GM11168 (cell line): ENCODE results near the gene ZBTB40.

Experiments
- in situ Hi-C: fragments of 300-500 bp; cut with MboI; formaldehyde crosslinking; loops from one replicate; pipeline ENCODE4 v1.12.0; 2022; ENCODE audit warnings: low sequenced_read_pairs; ENCODE audit not compliant: unreplicated experiment

ZBTB40 gene

DNA sequence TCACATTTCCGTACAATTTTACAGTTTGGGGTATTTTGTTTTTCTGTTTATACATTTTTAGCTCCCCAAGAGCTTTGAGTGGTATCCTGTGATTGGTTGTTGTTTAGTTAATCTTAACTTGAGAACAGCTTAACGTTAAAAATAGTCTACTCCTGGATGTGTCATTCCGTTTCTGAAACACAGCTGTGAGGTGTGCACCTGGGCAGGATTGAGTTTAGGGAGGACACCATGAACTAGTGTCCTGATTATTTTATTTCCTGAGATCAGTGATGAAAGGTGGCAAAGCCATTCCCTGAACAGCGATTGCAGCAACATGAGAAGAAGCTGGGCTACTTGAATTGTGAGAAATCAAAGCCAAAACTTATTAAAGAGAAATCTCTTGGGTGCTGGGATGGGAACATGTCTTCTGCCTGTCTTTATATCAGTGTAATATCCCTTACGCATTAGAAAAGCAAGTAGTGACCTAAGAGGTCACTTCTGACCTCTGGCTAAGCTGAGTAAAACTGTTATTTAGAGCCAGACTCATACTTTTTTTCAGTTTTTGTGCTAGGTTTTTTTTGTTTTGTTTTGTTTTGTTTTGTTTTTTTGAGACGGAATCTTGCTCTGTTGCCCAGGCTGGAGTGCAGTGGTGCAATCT is 43.4 kb downstream of the ZBTB40 start:
- in situ Hi-C loops, result loop anchor here (5.0 kb wide), 1 partner anchor 92 kb away; no protein-coding TSS in a partner anchor

DNA sequence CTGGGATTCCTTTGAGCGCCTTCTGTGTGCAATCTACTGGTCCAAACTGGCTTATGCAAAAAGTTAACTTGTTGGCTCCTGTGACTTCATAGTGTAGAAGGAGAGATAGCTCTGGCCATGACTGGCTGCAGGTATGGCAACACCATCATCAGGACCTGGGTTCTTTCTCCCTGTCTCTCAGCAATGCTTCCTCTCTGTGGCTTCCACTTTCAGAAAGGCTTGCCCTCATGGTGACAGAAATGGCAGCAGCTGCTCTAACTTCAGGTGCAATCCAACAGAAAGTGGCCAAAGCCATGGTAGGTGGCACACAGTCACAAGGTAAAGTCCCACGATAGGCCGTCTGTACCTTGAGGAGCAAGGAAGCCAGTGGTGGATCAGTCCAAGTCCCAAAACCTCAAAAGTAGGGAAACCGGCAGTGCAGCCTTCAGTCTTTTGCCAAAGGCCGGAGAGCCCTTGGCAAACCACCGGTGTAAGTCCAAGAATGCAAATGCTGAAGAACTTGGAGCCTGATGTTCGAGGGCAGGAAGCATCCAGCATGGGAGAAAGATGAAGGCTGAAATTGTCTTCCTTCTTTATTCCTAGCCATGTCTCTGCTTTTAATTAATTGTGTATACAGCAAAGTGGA is 45.0 kb downstream of the ZBTB40 start:
- in situ Hi-C loops, result loop anchor here (5.0 kb wide), 1 partner anchor 91 kb away; no protein-coding TSS in a partner anchor

DNA sequence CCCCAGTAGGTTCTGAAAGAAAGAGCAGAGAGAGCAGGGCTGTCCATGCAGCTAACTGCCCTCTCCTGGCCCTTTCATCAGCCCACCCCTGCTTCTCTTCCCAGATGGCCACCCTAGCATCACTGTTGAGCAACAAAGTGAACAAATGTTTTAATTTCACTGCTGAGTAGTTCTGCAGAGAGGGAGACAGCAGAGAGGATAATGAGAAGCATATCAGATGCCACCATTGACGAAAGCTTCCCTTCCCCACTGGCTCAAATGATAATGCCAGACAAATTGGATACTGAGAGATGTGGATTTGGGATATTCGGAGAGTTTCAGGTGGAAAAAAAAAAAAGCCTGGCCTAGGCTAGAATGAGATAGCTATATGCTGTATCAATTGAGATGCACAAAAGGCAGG is 46.8 kb downstream of the ZBTB40 start:
- in situ Hi-C loops, result loop anchor here (5.0 kb wide), 1 partner anchor 89 kb away; no protein-coding TSS in a partner anchor

DNA sequence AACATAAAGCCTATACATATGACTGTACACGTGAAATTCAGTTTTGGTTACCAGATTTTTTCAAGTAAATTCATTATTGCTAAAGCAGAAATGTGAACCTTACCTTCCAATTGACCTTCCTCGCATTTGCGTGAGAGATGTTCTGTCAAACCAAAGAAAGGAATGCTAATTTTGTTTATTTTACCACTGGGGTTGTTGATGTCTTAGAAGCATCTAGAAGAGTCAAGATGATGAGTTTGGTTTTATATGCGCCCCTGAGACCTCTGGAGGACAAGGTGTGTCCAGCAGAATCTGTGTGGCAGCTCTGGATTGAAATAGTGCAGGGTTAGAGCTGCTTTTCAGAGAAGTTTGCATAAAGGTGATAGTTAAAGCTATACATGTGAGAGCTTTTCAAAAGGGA is 48.4 kb downstream of the ZBTB40 start:
- in situ Hi-C loops, result no loop called here

DNA sequence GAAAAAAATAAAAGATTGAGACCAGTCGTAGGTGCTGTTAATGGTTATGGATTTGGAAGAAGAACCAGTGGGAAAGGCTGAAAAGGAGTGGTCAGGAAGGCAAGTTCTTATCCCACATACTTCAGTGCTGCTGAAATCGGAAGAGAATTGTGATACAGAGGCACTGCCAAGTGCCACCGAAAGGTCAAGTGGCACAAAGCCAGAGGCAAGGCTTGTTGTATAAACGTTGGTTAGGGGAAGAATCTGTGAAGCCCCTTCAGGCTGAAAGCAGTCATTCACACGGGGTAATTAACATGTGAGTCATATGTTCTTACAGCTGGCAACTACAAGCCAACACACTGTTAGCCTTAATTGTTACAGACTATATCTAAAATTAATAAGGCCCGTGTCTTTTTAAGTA is 48.8 kb downstream of the ZBTB40 start:
- in situ Hi-C loops, result no loop called here

DNA sequence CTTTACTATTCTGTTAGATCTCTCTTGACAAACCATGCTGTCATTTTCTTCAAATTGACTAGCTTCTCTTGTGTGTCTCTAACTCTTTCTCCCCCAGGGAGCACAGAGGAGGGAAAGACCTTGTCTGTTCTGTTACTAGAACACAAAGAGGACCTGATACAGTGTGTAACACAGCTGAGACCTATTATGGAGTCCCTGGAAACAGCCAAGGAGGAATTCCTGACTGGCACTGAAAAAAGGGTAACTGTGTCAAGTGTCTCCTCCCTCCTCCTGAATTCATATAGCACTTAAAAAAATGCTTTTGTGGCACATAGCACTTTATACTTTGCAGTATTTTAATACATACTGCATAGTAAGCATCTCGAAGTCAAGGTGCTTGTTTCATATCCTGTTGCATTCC is 50.6 kb downstream of the ZBTB40 start:
- in situ Hi-C loops, result no loop called here

DNA sequence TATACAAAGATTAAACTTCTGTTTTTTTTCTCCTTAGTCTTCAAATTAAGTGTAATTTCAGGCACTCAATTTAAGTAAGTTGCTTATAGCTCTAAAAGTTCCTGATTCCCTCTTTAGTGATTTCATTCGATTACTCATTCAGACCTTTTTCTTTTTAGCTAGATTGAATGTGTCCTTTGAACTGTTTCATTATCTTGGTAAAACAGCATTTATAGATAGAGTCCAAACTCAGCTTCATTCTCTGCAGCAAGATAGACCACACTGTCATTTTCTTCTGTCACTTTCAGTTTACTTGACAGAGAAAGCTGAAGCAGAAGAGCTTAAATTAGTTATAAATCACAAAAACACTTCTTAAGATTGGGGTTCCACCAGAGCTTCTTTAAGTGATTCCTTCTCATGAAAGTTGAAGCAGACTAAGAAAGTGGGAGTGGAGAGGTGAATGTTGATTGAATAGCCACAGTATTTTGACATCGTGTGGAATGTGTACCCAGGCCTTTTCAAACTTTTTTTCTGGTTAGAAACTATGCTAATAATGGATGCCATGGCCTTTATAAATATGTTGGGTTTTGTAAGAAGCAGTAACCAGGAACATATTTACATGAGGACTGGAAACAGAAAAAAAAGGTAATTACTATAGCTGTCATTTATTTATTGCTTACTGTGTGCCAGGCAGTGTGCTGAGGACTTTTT is 52.2 kb downstream of the ZBTB40 start:
- in situ Hi-C loops, result no loop called here

DNA sequence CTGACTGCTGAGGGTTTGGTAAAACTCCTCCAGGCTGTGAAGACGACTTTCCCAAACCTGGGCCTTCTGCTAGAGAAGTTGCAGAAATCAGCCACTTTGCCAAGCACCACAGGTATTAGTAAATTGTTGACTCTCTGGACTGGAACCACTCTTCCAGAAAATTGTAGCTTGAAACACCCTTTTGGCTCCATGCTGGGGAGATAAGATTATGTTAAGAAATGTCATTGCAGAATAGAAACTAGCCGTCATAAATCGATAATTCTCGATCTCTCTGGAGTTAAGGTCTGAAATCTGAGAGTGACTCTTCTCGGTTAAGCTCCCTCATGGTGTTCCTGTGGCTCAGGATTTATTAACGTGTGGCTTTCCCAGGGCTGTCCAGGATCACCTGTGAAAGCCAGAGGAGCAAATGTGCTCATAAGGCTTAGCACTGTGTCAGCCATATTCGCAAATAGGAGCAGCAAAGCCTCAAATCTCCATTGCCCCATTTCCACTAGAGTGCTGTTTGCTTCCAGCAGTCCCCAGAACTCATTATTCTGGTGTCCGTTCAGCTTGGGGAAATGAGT is 54.6 kb downstream of the ZBTB40 start:
- in situ Hi-C loops, result no loop called here

DNA sequence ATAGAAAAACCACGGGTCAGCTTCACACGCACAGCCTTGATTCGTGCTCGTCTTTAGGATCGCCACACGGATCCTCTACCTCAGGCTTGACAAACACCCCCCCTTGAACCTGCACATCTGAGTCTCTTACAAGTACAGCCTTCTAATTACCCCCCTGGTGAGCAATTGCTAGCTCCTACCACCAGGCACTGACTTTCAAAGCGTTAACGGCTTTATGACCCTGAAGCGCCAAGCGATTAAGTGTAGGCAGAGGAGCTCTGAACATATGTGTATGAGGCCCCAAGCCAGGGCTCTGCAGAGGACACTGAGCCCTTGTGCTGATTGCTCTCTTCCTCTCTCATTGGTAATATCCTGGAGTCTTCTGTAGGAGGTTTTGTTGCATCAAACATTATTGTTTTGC is 55.9 kb downstream of the ZBTB40 start:
- in situ Hi-C loops, result no loop called here

DNA sequence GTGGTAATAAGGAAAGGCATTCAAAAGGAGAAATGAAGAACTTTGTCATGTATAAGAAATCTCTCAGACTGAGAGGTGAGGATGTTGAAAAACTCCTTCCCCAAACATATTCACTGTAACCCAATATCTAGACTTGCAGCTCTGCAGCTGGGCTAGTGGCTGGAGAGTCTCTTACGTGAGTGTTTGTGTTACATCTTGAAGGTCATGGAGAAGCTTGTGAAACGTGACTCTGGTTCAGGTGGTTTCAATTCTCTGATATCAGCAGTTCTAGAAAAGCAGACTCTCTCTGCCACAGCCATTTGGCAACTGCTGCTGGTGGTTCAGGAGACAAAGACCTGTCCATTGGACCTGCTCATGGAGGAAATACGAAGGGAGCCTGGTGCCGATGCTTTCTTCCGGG is 56.7 kb downstream of the ZBTB40 start:
- in situ Hi-C loops, result no loop called here

DNA sequence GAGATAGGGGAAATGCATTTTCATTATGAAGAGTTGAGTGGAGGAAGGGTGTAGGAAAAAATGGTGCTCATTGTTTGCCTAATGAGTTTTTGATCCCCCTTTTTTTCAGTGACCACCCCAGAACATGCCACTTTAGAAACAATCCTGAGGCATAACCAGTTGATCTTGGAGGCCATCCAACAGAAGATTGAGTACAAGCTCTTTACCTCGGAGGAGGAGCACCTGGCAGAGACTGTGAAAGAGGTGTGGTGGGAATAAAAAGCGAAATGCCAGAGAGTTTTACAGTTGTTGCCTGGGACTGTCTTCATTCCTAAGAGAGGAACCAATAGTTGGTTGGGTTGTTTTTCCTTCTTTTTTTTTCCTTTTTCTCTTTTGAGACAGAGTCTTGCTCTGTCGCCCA is 57.3 kb downstream of the ZBTB40 start:
- in situ Hi-C loops, result no loop called here

DNA sequence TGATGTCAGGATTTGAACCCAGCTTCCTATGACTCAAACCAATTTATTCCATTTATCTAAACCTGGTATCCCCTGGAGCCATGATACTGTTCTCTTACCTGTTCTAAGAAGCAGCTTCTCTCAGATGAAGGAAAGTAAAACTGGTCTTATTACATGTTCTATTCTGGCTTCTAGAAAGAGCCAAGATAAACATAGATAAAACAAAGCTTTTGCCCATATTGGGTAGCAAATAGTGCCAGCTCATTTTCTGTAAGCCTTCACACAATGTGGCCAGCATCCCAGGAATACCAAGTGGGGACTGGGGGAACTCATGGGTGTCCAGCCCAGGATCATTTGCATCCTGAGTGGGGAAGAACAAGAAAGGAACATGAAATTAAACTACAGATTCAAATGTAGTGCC is 58.2 kb downstream of the ZBTB40 start:
- in situ Hi-C loops, result no loop called here

DNA sequence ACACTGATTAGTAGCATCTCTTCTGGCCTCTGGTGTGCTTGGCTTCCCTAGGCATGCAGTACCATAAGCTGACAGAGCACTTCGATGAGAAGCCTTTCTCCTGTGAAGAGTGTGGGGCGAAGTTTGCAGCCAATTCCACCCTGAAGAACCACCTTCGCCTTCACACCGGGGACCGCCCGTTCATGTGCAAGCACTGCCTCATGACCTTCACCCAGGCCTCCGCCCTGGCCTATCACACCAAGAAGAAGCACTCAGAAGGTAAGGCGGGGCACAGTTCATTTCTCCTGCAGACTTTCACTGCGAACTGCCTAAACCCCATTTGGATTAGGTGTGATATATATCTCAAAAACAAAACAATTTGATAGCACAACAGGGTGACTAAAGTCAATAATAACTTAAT is 61.2 kb downstream of the ZBTB40 start:
- in situ Hi-C loops, result no loop called here

DNA sequence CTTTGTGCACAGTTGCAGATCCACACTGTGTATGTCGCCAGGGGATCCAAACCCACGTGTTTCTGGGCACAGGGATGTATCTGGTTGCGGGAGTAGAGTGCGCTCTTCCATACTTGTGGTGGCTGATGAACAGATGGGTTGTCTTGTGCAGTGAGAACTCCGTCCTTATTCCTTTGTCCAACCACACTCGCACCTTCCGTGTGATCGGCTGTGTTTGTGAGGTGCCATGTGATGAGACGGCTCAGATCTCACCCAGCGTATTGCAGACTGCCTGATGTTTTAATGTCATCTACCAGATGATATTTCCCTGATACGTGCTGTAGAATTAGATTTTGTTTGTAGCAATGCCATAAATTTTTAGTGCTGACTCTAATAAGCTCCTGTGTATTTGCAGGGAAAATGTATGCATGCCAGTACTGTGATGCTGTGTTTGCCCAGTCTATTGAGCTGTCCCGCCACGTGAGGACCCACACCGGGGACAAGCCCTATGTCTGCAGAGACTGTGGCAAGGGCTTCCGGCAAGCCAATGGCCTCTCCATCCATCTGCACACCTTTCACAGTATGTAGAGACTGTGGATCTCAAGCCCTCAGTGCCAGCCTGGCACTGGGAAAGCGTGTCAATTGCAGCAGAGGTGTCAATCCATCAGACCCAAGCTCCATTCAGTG is 65.4 kb downstream of the ZBTB40 start:
- in situ Hi-C loops, result no loop called here

DNA sequence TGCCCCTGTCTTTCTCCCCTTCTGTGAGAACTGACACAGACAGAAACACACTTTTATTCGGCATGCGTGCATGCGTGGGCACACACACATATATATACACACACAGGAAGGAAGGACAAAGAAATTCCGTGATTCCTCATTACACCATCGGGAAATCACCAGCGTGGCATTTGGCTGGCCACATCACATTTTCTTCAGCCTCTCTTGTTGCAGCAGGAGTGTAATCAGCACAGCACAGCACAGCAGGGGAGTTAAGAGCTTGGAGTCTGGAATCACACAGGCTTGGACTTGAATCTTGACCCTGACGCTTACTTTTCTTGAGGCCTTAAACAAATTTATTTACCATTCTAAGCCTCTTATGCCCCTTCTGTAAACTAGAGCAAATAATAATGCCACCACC is 66.3 kb downstream of the ZBTB40 start:
- in situ Hi-C loops, result no loop called here

DNA sequence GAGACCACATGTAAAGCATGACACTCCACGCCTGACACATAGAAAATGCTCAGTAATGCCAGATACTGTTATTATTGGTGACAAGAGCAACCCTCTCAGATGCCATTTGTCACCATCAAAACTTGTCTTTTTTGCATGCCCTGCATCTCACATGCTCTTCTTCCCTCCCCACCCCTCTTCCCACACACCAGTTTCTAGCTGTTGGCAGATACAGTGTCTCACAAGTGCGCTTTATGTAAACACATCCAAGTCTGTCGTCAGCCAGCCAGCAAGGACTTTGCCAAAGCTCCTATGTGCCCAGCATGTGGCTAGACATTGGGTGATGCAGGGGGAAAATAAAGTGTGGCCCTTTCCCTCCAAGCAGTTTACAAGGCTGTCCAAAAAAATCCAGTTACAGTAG is 66.7 kb downstream of the ZBTB40 start:
- in situ Hi-C loops, result no loop called here

DNA sequence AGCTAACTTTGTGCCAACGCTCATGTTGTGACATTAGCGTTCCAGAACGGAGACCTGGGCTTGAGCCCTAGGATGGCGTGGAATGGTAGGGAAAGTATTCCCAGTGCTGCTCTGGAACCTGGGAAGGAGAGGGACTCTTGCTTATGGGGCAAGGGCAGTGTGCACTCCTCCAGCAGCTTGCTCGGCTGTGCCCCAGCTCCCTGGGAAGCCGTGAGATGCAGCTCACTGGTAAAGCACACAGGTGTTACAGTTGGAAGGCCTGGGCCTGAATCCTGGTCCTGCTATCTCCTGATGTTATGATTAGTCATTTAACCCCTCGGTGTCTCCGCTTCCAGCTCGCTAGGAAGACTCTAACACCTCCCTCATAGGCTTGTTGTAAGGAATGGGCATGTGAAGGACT is 69.2 kb downstream of the ZBTB40 start:
- in situ Hi-C loops, result no loop called here

DNA sequence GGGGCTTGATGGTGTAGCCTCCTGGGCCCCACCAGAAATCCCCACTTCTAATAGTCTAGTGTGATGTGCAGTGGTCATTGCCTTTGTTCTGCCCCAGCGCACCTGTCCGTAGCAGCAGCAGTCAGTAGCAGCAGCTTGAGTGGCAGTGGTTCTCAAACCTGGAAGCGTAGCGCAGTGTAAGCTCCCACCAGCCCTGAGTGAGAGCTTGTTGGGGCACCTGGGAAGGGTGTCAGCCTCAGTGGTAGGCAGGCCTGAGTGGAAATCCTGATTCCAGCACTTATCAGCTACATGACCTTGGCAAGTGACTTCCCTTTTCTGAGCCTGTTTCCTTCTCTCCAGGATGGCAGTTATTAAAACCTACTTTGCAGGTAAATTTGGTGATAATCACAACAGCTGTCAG is 70.0 kb downstream of the ZBTB40 start:
- in situ Hi-C loops, result no loop called here

DNA sequence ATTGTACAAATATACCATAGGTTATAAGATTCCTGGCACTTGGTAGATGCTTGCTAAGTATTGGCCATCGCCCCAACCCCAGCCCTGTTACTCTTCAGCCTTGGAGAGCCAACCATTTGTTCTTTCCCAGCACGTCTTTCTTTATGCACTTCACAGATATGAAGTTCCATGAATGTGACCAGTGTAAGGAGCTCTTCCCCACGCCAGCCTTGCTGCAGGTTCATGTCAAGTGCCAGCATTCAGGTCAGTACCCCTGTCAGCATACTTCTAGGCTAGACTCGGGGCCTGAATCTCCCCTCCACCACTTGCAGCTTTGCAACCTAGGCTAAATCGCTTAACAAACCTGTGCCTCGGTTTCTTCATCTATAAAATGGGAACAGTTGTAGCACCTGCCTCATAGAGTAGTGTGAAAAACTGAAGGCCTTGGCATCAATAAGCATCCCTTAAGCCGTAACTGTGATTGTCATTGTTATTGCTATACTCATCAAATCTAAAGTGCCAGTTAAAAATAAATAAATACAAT is 70.6 kb downstream of the ZBTB40 start:
- in situ Hi-C loops, result no loop called here

DNA sequence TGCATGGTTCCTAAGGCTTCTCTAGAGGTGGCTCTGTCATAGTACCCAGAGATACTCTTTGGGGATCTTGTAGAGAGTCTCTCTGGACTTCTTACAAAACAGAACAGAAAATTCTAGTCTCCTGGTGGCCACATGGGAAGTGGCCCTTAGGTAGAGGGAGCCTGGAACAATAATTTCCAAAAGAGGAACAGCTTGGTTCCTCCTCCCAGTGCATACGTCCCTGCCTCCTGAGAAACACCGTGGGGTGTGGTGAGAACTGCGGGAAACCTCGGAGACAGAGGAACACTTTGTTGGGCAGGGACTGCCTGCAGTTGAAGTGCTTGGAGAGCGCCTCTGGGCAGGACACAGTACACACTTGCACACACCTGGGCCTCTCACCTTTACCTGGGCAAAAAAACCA is 72.8 kb downstream of the ZBTB40 start:
- in situ Hi-C loops, result no loop called here

DNA sequence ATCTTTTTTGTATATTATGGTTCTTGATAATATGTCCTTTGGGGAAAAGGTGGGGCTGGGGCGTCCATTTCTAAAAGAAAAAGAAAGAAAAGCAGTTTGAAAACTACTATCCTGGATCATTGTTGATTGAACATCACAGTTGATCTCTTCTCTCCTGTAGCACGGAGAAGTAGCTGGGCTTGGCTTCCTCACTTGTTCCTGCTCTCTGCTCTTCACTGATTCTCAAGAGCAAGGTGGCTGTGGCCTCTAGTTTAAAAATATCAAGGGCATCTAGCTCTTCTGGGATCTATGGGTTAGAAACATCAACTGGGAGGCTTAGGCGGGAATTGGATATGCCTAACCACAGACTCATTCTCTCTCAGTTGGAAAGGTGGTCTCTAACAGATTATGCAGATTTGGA is 73.6 kb downstream of the ZBTB40 start:
- in situ Hi-C loops, result no loop called here
